ENCODE measurements around the gene PPCS.

Gene PPCS

DNA sequence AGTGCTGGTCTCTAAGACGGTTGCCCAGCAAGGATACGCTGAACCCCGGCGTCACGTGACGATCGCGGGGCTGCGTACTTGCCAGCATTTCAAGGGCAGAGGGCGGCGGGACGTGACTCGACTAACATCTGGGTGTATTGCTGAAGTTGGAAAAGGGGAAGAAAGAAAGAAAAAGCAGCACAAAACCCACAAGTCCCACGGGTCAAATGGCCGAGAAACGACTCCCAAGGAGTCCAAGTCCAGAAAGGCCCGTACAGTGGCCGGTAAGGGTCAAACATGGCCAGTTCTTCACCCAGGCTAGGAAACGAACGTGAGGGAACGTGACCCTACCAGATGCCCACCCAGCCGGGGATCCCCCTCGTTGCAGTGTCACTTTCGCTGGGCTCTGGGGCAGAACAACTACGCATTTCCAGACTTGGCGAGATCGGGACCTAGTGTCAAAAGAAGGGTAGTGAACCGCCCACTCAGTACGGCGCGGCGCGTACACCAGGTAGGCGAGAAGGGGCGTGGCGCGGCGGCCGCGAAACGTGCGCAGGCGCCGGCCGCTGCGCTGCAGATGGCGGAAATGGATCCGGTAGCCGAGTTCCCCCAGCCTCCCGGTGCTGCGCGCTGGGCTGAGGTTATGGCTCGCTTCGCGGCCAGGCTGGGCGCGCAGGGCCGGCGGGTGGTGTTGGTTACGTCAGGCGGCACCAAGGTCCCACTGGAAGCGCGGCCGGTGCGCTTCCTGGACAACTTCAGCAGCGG lies at the start of gene PPCS, which contains the start of gene ZMYND12:
Gene PPCS (plus strand): TSS at position 534 of the 744 bp plus-strand sequence. CDS start 23 bp downstream, at position 557.
Gene ZMYND12 (minus strand): TSS at position 13 of the 744 bp plus-strand sequence. CDS start 25 bp downstream, outside the sequence.
- peak; percentile 84 for DNase-seq

DNA sequence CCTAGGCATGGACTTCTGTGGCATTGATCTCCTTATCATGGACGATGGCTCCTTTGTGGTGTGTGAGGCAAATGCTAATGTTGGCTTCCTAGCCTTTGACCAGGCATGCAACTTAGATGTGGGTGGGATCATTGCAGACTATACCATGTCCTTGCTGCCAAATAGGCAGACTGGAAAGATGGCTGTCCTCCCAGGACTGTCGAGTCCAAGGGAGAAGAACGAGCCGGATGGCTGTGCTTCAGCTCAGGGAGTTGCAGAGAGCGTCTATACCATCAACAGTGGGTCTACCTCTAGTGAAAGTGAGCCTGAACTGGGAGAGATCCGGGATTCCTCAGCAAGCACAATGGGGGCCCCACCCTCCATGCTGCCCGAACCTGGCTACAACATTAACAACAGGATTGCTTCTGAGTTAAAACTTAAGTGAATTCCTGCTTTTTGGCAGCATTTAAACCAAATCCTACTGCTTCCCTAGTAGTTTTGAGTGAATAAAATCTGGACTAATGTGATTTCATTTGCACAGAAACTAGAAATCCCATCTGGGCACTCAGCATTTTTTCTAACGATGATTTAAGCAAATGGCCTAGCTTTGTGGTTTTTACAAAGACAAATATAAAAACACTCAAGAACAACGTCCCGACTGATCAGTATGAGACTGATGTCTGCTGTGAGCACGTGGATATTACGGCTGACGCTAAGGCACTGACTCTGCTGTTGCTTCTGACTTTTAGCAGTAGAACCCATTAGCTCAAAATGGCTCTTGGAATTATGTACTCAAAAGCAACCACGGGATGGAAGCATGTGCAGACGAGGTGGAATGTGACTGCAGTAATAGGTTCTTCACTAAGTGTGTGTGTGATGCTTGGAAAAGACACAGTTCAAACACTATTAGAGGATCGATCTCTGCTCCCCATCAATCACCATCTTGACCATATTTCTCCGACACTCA lies 41.5 kb upstream of the PPCS start:
- DNase-seq, result no peak

DNA sequence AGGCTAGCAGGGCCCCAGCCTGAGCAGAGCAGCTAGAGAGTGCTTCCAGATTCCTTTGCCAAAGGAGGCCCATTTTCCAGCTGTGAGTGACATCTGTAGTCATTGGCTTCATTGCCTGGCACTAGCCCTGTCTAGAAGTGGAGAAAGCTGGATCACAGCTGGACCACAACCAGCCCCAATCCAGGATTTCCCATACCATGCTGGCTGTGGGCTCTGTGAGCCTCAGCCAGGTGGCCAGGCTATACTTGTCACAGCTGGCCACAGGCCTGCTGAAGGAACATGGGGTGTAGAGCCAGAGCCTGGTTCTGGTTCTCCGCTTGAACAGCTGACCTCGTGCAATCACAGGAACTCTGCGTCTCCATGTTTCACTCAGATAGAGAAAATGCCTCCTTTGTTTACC lies 39.2 kb upstream of the PPCS start:
- no peak for DNase-seq

- no peak for DNase-seq
These were observed 37.8 kb upstream of the PPCS start for GRCh38 chr1:42418516-42418915.

DNA sequence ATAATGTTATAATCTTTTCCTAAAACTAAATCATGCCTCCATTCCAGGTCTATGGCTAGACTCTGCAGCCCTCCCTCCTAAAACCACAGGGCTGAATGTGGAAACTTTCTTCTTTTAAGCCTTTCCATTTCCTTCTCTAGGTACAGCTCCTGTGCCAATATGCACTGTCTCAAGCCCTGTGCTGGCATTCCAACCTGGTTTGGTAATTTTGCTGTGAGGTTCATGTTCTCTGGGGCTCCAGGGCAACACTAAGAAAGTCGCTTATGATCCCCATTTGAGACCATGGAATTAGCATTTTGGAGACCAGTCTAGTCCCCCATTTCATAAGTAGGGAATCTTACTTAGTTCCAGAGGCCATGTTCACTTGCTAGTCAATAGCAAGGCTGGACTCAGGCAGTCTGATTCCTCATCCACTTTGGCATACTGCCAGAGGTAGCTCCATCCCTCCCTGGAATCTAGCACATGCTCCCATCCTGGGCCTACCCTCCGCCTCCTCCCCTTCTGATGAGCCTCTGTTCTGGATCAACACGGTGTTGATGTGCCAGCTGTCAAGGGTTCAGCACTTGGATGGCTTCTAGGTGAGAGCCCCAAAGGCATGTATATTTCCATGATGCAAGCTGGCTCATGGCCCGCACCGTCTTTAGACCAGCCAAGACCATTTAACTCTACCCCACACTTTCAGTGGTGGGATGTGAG lies 37.1 kb upstream of the PPCS start:
- DNase-seq, result peak; percentile 30

DNA sequence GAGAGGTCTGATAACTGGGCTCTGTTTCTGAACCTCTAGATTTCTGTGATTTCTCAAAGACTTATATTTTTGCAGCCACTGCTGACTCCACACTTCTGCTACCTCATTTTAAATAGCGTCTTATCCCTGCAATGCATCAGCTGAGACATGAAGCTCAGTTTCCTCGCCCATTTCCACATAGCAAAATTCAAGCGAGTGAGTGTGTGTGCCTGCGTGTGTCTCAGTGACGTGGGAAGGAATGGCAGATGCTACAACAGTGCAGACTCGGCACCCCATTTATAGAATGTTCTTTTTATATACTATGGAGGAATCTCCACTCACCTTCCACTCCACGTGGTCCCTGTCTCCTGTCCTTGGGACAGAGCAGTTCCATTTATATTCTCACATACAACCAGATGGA lies 36.2 kb upstream of the PPCS start:
- DNase-seq, result no peak

DNA sequence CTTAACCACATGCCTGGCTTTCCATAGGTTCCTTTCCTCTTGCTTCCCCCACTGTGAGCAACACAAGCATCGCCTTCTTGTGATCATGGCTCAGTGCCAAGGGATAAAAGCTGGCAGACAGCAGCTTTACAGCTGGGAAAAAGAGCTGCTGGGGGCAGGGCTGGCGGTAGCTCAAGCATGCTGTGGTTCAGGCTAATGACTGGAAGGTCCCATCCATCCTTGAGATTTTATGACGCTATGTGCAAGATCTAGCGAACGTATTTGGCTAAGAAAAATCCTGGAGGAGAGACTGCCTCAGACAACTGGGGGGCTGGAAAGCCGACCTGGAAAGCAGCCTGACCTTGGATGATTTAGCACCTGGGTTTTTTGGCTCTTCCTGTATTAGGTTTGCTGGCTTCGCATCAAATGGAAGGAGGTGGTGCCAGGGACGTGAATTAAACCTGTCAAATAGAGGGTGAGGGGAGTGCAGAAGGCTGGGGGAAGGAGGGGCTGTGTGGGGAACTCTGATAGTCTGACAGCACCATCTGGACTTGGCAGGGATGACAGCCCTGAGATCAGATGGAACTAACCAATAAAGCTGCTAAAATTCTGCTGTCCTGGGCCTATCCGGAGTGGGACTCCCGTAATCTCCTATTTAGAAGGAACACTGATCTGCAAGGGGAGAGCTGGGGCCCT lies 35.3 kb upstream of the PPCS start:
- DNase-seq, result peak; percentile 79

DNA sequence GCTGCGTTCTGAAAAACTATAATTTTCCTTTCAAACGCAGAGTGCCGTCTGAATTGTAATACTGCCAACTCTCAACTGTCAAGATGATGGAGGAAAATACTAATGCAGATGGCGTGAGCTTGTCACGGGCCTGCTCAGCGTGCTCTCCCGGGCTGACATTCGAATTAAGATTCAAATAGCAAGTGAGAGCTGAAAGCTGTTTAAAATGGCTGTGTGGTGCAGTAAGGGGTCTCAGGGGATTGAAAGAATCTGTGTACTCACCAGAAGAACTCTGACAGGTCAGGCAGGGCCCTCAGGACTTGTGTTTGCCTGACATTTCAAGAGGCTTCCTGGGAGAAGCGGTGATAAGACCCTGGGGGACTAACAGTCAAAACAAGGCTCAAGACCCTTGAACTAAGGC lies 33.6 kb upstream of the PPCS start:
- no peak for DNase-seq

- DNase-seq, result no peak
These were observed 32.7 kb upstream of the PPCS start for GRCh38 chr1:42423681-42424080.

DNA sequence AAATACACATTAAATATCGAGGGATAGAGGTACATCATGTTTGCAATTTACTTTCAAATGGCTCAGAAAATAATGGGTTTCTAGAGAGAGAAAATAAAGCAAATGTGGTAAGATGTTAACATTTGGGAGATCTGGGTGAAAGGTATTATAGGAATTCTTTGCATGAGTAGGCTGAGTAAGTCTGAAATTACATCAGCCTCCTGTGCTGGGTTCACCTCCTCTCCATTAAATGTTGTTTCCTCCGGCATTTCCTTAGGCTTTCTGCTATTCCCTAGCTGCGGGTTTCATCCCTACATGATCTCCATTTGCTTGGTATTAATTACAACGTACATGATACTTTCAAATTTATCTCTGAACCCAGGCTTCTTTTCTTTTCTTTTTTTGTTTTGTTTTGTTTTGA lies 32.1 kb upstream of the PPCS start:
- no peak for DNase-seq

- no peak for DNase-seq
These were observed 29.1 kb upstream of the PPCS start for GRCh38 chr1:42427240-42427639.

DNA sequence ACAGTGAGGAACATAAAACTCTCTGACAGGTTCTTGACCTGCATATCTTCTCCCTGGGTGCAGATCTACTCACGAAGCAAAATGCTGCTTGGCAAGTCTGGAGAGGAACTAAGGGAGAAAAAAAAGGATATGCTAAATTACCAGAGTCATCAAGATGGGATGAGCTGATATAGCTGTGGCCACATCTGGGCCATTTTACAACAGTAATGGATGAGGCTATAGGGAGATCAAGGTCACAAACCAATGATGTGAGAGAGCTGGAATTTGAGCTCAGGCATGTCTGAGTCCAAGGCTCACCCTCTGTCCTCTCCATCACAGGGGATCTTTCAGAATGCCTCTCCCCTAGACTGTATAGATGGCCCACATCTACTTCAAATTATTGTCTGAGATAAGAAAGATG lies 26.7 kb upstream of the PPCS start:
- no peak for DNase-seq

DNA sequence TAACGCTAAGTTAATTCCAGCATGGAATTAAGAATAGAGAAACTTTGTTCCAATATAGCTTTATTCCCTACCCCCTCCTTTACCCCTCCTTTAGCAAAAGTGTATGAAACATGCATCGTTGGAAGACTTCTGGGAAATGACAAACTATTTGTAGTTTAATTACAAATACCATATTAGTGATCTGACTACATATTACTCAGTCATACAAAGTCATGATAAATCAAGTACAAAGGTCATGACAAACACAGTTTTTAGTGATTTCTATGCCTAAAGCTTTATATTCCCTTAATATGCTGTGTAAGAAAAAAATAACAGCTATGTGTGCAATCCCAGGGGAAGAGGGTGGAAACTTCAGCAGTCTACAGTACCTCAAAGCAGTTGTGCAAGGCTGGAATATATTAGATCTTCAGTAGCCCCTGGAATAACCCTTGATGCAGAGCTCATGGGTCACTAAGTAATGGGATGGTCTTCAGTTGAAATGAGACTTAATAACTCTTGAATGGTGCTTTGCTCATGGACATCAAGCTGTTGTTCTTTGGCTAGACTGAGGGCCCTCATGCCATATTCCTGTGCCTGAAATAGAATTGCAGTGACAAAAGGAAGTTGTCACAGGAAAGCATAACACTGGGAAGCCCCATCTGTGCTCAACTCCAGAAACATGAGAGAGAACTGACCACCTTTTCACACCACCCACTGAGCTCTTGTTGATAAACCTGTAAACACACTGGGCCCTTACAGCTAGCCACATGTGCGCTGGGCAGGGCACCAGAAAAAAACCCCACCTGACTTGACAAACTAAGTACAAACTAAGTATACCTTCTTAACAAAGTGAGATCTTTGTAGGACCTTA lies 25.8 kb upstream of the PPCS start:
- no peak for DNase-seq

- no peak for DNase-seq
These were observed 24.8 kb upstream of the PPCS start for GRCh38 chr1:42431514-42431913.

GRCh38 chr1:42432714-42433113 lies 23.6 kb upstream of the PPCS start:
- DNase-seq, result no peak

DNA sequence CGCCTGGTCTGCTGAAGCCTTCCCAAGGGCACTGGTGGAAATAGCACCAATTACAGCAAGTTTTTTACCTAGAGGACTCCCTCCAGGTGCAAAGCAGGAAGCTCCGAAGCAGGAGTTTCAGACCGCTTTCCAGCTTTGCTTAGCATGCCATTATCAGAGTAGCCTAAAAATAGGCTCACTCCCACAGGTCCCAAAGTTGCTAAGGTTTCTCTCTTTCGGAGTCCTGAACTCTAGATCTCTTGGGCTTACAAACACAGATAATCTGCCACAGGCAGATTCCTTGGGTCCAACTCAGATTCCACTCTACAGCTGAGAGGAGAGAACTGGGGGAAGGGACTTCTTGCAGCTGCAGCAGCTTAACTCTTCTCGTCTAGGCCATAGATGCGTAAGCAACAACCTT lies 23.0 kb upstream of the PPCS start:
- no peak for DNase-seq

DNA sequence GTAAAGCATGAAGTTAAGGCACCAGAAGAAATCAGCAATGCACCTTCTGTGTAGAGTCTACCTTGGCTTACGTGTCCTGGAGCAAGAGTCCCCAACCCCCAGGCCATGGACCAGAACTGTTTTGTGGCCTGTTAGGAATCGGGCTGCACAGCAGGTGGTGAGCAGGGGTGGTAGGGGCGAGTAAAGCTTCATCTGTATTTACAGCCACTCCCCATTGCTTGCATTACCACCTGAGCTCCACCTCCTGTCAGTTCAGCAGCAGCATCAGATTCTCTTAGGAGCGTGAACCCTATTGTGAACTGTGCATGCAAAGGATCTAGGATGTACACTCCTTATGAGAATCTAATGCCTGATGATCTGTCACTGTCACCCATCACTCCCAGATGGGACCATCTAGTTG lies 22.0 kb upstream of the PPCS start:
- DNase-seq, result no peak

DNA sequence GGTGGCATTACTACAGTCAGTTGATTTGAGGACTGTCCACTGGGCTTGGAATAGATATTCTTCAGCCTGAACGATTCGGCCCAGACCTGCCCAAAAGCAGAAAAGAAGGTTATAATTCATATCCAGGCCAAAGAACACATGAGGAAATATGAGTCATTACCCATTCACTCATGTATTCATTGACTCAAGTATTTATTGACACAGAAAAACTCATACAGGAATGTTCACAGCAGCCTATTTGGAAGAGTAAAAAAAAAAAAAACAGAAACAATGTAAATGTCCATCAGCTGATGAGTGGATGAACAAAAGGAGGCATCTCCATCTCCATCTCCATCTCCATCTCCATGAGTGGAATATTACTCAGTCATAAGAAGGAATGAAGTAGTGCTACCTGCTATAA lies 16.4 kb upstream of the PPCS start:
- no peak for DNase-seq

- DNase-seq, result no peak
These were observed 13.7 kb upstream of the PPCS start for GRCh38 chr1:42442662-42443061.

DNA sequence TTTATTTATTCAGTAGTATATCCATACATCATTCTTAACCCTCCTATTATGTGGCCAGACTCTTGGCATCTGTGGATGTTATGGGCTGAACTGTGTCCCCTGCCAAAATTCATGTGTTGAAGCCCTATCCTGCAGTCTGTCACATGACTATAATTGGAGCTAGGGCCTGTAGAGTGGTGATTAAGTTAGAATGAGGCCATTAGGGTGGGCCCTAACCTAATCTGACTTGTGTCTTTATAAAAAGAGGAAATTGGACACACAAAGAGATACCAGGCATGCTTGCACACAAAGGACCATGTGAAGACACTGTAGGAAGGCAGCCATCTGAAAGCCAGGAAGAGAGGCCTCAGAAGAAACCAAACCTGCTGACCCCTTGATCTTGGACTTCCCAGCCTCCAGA lies 7.1 kb upstream of the PPCS start:
- no peak for DNase-seq

GRCh38 chr1:42450061-42450460 lies 6.3 kb upstream of the PPCS start:
- DNase-seq, result no peak

- no peak for DNase-seq
These were observed 3.0 kb upstream of the PPCS start for GRCh38 chr1:42453386-42453785.

All from NCI-H510A (cell line).